ENCODE results near the gene STYX.
A peak's percentile ranks its signal among the peaks of the same experiment; 100 is the strongest.

The STYX gene

DNA sequence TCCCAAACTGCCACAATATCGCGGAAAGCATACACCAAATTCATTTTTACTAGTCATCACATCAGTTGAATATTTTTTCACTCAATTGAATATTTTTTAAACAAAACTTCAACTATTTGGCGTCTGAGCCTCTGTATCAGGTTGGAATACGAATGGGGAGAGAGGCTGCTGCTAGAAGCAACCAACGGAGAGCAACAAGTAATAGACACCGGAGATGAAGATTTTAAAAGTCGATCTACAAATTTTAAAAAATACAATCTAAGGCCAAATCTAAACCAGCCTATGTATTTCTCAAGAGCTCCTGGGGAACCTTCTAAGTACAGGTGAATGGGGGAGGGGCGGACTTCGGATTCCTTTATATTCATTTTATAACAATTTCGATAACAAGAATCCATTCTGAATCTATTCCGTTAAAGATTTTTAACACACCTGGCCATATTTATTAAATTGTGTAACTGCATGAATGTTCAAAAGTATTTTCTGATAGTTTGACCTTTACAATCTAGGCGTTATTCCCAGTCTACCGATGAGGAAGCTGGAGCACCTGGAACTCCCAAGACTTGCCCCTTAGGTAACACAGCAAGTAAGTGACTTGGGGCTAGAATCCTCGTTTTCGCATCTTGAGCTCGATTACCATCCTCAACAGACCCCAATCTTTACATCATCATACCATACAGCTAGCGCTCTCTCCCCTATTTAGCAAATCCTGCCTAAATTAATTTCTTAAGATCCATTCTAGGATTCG lies 60.2 kb downstream of the STYX start:
- no peak for DNase-seq (ENCODE audit: low read depth in 2 of 2)

DNA sequence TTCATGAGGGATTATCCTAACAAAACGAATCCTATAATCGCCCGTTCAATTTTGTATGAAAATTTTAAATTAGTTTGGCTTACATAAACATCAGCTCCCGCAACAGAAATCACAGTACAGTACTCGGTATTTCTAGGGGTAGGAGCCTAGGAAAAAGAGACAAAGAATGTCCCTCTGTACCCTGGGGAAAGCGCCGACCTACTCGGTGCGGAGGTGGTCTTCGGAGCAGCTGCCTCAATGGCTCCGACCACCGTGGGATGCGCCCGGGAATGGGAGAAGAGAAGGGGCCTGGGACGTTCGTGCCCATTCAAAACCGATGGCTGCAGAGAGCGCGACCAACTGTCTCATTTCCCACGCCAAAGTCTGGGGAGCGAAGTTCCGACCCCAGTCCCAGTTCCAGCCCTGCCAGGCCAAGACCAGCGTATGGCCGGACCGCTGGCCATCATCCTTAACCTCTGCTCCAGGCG lies 60.8 kb downstream of the STYX start:
- DNase-seq (ENCODE audit: low read depth in 2 of 2) = no peak

DNA sequence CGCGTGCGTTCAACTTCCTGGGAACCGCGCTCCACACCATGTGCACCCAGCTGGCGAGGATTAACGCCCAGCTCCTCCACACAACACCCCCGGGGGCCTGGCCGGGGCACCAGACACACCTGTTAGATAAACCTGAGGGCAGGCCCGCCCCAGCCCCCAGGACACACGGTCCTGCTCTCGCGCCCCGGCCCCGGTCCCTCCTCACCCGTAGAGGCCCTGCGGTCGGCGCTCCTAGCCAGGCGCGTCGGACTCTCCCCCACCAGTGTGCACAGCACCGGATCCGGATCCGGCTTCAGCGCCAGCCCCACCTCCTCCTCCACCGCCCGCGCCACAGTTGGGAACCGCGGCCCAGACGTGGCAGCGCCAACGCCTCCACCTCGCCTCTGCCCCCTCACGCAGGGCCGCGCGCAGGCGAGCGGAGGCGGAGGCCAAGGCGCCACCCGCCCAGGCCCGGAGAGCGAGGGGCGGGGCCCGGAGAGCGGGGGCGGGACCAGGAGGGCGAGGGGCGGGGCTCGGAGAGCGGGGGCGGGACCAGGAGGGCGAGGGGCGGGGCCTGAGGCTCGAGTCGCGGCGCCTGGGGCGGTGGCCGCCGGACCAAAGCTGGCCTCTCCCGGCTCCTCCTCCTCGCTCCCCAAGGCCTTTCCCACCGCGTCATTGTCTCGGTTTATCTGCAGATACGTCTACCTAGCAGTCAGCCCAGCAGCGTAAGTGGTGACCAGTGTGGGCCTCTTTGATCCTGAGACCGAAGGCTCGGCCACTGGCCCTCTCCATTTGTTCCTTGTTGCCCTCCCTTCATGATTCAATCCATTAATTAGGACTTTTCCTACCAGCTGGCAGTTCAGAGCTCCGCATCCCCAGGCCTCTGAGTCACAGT lies 61.5 kb downstream of the STYX start, which contains the start of gene GNPNAT1:
TSS of gene GNPNAT1 (minus strand) at position 385 of the 874 bp plus-strand sequence. CDS start 6,957 bp downstream, outside the sequence.
- DNase-seq (ENCODE audit: low read depth in 2 of 2) = peak; percentile 64 to 72

DNA sequence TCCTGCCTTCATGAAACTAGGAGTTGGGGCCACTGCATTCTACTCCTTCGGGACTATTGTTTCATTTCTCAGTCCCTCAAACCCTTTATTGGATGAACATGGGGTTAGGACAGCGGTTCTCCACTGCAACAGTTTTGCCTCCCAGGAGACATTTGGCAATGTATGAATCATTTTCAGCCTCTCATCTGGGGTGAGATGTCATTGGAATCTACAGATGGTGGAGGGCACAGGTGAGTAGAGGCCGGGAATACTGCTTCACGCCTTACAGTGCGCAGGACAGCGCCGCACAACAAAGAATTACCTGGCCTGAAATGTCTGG lies 62.1 kb downstream of the STYX start:
- no peak for DNase-seq (ENCODE audit: low read depth in 2 of 2)

DNA sequence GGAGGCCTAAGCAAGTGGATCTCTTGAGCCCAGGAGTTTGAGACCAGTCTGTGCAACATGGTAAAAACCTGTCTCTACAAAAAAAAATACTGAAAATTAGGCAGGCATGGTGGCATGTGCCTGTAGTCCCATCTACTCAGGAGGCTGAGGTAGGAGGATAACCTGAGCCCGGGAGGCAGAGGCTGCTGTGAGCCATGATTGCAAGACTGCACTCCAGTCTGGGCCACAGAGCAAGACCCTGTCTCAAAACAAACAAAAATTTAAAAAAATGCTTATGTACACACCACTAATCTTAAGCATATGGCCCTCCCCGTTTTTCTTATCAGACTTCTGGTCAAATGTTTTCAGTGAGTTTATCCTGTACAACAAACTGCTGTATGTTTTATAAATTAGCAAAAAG lies 63.1 kb downstream of the STYX start:
- no peak for DNase-seq (ENCODE audit: low read depth in 2 of 2)

DNA sequence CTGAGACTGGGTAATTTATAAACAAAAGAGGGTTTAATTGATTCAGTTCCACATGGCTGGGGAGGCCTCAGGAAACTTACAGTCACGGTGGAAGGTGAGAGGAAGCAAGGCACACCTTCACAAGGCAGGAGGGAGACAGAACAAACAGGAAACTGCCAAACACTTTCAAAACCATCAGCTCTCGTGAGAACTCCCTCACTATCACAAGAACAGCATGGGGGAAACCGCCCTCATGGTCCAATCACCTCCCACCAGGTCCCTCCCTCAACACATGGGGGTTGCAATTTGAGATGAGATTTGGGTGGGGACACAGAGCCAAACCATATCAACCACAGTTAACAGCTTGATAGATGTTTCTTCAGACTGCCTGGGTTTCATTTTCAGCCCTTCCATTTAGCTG lies 67.7 kb downstream of the STYX start:
- no peak for DNase-seq (ENCODE audit: low read depth in 2 of 2)

DNA sequence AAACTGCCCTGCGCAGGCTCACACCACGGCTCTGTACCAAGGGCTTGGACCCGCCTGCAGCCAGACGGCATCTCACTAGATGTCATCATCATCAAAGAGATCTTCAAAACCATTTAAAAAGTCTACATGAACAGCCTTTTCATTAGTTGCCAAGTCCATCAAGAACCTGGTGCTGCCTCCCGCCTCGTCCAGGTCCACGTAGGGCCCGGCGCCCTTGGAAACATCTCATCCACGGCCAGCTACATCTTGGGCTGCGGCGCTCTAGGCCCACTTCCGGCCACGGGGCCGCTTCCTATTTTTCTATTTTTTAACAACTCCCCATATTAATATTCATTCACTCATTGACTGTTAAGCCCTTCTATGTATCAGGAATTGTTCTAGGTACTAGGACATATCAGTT lies 68.9 kb downstream of the STYX start:
- DNase-seq (ENCODE audit: low read depth in 2 of 2) = no peak

DNA sequence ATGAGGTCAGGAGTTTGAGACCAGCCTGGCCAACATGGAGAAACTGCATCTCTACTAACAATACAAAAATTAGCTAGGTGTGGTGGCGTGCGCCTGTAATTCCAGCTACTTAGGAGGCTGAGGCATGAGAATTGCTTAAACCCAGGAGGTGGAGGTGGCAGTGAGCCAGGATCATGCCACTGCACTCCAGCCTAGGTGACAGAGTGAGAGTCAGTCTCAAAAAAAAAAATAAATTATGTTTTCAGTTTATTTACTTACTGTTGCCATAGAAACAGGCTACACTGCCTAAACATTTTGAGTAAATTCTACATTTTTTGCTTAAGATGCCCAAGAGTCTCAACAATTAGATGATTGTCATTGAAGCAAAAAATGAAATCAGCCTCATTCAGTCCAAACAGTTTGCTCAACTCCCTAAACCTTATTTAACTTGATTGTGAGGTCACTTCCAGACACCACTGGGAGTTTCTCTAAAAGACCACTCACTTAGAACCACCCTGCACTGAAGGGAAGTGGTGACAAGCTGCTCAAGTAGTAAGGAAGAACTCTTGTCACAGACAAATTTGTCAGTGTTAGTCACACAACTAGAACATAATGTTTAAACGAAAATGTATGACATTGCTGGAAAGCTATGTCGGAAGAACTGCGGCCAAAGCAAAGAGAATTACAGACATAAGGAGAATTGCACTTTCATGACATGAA lies 71.2 kb downstream of the STYX start:
- DNase-seq (ENCODE audit: low read depth in 2 of 2) = no peak

DNA sequence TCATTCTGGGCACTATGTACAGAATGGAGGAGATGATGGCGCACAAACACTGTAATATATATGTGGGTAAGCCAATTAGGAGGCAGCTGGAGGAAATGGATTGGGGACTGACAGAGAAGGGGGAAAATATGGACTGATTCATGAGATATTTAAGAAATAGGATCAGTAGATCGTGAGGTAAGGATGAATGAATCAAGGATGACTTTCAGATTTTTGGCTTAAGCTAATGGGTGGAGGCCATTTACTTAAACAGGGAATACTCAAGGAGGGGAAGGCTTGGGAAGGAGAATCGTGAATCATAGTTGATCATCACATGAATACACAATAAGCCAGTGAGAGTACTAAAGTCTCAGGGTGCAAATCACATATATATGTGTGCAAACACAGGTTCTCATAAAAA lies 72.6 kb downstream of the STYX start:
- no peak for DNase-seq (ENCODE audit: low read depth in 2 of 2)

DNA sequence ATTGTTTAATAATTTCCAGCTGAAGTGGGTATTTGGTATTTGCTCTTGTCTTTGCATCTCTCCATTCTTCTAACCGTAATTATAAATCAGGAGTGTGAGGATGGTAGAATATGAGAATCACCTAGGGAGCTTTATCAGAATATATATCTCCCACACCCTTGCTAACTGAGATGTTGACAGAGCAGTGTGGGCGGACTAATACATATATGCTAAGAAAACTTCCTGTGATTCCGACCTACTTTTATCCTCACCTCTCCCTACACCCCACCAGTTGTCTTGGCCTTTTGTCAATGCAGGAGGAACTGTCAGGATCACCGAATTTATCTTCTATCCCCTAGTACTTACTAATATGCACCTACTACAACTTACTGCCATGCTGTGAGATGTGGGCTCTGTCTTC lies 76.1 kb downstream of the STYX start:
- no peak for DNase-seq (ENCODE audit: low read depth in 2 of 2)

DNA sequence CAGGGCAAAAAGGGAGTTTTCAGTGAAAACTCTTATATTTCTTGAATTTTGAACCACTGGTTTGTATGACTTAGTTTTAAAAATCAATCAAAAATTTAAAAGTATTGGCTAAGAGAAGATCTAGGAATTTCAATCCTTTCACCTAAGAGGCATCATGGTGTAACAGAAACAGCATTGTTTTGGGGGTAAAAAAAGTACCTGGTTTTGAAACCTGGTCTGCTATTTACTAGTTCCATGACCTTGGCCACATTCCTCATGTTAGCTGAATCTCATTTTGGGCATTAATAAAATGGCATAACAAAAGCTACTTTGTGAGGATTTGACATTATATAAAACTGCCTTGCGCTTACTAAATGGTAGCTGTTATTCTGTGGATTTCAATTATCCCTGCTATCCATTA lies 78.1 kb downstream of the STYX start:
- DNase-seq (ENCODE audit: low read depth in 2 of 2) = no peak

DNA sequence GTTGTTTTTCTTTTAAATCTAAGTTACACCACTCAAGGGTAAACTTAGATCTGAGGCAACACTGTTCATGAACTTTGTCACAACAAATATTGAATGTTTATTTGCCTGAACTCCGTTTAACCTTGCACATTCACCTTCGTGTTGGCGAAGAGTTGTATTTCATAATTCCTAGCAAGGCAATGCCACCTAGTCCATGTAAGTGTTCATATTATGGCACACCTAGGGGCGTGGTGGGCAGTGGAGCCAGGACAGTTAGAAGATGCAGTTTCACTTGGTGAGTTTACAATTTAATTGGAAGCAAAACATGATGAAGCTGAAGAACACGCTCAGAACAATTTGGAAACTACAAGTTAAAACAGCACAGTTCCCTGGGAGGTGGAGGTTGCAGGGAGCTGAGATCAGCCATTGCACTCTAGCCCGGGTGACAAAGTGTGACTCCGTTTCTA lies 91.9 kb downstream of the STYX start:
- no peak for DNase-seq (ENCODE audit: low read depth in 2 of 2)

DNA sequence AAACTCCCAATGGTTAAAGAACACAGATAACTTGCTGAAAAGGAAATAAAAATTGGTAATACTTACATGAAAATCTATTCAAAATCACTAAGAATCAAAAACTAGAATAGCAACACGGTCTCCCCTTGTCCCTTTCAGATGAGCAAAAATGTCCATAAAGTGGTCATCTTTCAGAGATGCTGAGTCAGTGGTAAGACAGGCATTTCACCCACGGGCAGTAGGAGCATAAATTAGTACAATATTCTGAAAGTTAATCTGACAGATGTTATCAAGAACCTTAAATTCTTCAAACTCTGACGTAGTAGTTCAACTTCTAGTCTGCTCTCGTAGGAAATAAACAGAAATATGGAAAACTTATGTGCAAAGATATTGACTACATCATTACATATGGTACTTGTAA lies 94.5 kb downstream of the STYX start:
- DNase-seq (ENCODE audit: low read depth in 2 of 2) = no peak
